ENCODE measurements around the gene DOCK8. TPM values are rescaled to one million over a fixed set of nuclear protein-coding genes. Genes with fewer than 3 reads are reported as not detected.

DOCK8 gene
- total RNA-seq, 1 donor from 2014 or later, result 65.8 TPM

- DNase-seq (ENCODE audit: low spot score), result no peak
Observed at GRCh38 chr9:495739-496138, 281.1 kb downstream of the DOCK8 start.

- no peak for DNase-seq (ENCODE audit: low spot score)
Observed at GRCh38 chr9:503326-503725, 288.7 kb downstream of the DOCK8 start.

- peak; percentile 74 for DNase-seq (ENCODE audit: low spot score)
Observed at GRCh38 chr9:503881-504852, 289.5 kb downstream of the DOCK8 start, which contains the start of gene KANK1. KANK1 (plus strand) TSS chr9:504695.

- DNase-seq (ENCODE audit: low spot score), result no peak
Observed at GRCh38 chr9:504921-505740, 290.5 kb downstream of the DOCK8 start.

GRCh38 chr9:505741-506059, 291.0 kb downstream of the DOCK8 start:
- no peak for DNase-seq (ENCODE audit: low spot score)

GRCh38 chr9:506281-506680, 291.6 kb downstream of the DOCK8 start:
- DNase-seq (ENCODE audit: low spot score), result no peak

- no peak for DNase-seq (ENCODE audit: low spot score)
Observed at GRCh38 chr9:511861-512260, 297.2 kb downstream of the DOCK8 start.

- no peak for DNase-seq (ENCODE audit: low spot score)
Observed at GRCh38 chr9:512555-513272, 298.0 kb downstream of the DOCK8 start.

Other genes starting within 250 kb of the DOCK8 start
- gene WASHC1, start 185.4 kb upstream of the DOCK8 start, total RNA-seq, result 34.6 TPM
- not detected for gene FOXD4, start 96.4 kb upstream of the DOCK8 start, total RNA-seq
- gene ZNG1A, start 35.8 kb upstream of the DOCK8 start, total RNA-seq, result 57.9 TPM